ENCODE measurements around the gene DDIT4. TPM values are rescaled to one million over a fixed set of nuclear protein-coding genes. Genes with fewer than 3 reads are reported as not detected.
A peak's percentile ranks its signal among the peaks of the same experiment; 100 is the strongest.
"Not testable (repeated sequence)": the region's sequence is repeated elsewhere in the genome, so short reads cannot be mapped to it uniquely, and the experiment has no call there.

The DDIT4 gene
- total and polyA plus RNA-seq, 2 donors, result 134 to 628 TPM

- H3K4me1 ChIP-seq (ENCODE audit: control insufficient read depth in 2 of 2, insufficient read depth in 2 of 2, low read length in 2 of 2), result peaks cover 50 to 61% of the 10 kb centered on the region in 2 donors
- H3K9me3 ChIP-seq (ENCODE audit: control insufficient read depth in 2 of 2, insufficient read depth in 1 of 2, low read length in 1 of 2), result no peaks in the 10 kb centered on the region
- DNase-seq (ENCODE audit: low read depth in 6 of 9, low spot score in 9 of 9), result no peak
- H3K27ac ChIP-seq (ENCODE audit: low read depth in 1 of 2, low read length in 1 of 2), result peak overlapping the region in 1 of 2 donors; percentile 22
- 73% methylated on average over 5 of the region's 5 CpGs for WGBS
- H3K4me3 ChIP-seq (ENCODE audit: low read length in 2 of 2), result no peak overlapping the region
- peaks cover 0 to 3% of the 10 kb centered on the region in 2 donors for H3K36me3 ChIP-seq (ENCODE audit: control insufficient read depth in 2 of 2, insufficient read depth in 2 of 2, low read length in 1 of 2)
- no peaks in the 10 kb centered on the region for H3K27me3 ChIP-seq (ENCODE audit: control insufficient read depth in 2 of 2, insufficient read depth in 1 of 2, low read length in 1 of 2)
Observed at GRCh38 chr10:72244573-72245038, 29.1 kb upstream of the DDIT4 start.

- peak overlapping the region in 1 of 2 donors; percentile 89 for H3K27ac ChIP-seq (ENCODE audit: low read depth in 1 of 2, low read length in 1 of 2)
- WGBS, result 70% methylated on average over 3 of the region's 3 CpGs
- no peaks in the 10 kb centered on the region for H3K9me3 ChIP-seq (ENCODE audit: control insufficient read depth in 2 of 2, insufficient read depth in 1 of 2, low read length in 1 of 2)
- H3K4me3 ChIP-seq (ENCODE audit: low read length in 2 of 2), result peak overlapping the region in 1 of 2 donors; percentile 9
- H3K36me3 ChIP-seq (ENCODE audit: control insufficient read depth in 2 of 2, insufficient read depth in 2 of 2, low read length in 1 of 2), result no peaks in the 10 kb centered on the region
- no peak for DNase-seq (ENCODE audit: low read depth in 6 of 9, low spot score in 9 of 9)
- no peaks in the 10 kb centered on the region for H3K27me3 ChIP-seq (ENCODE audit: control insufficient read depth in 2 of 2, insufficient read depth in 1 of 2, low read length in 1 of 2)
- peaks cover 63 to 71% of the 10 kb centered on the region in 2 donors for H3K4me1 ChIP-seq (ENCODE audit: control insufficient read depth in 2 of 2, insufficient read depth in 2 of 2, low read length in 2 of 2)
Observed at GRCh38 chr10:72245949-72246525, 27.7 kb upstream of the DDIT4 start.

- WGBS, result 1% methylated on average over 10 of the region's 10 CpGs
- H3K36me3 ChIP-seq (ENCODE audit: control insufficient read depth in 2 of 2, insufficient read depth in 2 of 2, low read length in 1 of 2), result no peaks in the 10 kb centered on the region
- DNase-seq (ENCODE audit: low read depth in 6 of 9, low spot score in 9 of 9), result peak; percentile 71 to 94 (median 86)
- no peaks in the 10 kb centered on the region for H3K27me3 ChIP-seq (ENCODE audit: control insufficient read depth in 2 of 2, insufficient read depth in 1 of 2, low read length in 1 of 2)
- peak overlapping the region; percentile 41 to 46 for H3K4me3 ChIP-seq (ENCODE audit: low read length in 2 of 2)
- no peaks in the 10 kb centered on the region for H3K9me3 ChIP-seq (ENCODE audit: control insufficient read depth in 2 of 2, insufficient read depth in 1 of 2, low read length in 1 of 2)
- H3K27ac ChIP-seq (ENCODE audit: low read depth in 1 of 2, low read length in 1 of 2), result peak overlapping the region; percentile 96 to 99
- peaks cover 71 to 79% of the 10 kb centered on the region in 2 donors for H3K4me1 ChIP-seq (ENCODE audit: control insufficient read depth in 2 of 2, insufficient read depth in 2 of 2, low read length in 2 of 2)
Observed at GRCh38 chr10:72248468-72249151, 25.1 kb upstream of the DDIT4 start.

GRCh38 chr10:72249176-72249862, 24.4 kb upstream of the DDIT4 start:
- not testable (repeated sequence) for H3K9me3 ChIP-seq (ENCODE audit: control insufficient read depth in 2 of 2, insufficient read depth in 1 of 2, low read length in 1 of 2); H3K36me3 ChIP-seq (ENCODE audit: control insufficient read depth in 2 of 2, insufficient read depth in 2 of 2, low read length in 1 of 2); DNase-seq (ENCODE audit: low read depth in 6 of 9, low spot score in 9 of 9); H3K27me3 ChIP-seq (ENCODE audit: control insufficient read depth in 2 of 2, insufficient read depth in 1 of 2, low read length in 1 of 2)
- peak overlapping the region; percentile 3 to 41 for H3K4me3 ChIP-seq (ENCODE audit: low read length in 2 of 2)
- peaks cover 71 to 79% of the 10 kb centered on the region in 2 donors for H3K4me1 ChIP-seq (ENCODE audit: control insufficient read depth in 2 of 2, insufficient read depth in 2 of 2, low read length in 2 of 2)
- H3K27ac ChIP-seq (ENCODE audit: low read depth in 1 of 2, low read length in 1 of 2), result peak overlapping the region; percentile 96 to 99
- WGBS, result 92% methylated on average over 17 of the region's 17 CpGs

- DNase-seq (ENCODE audit: low read depth in 6 of 9, low spot score in 9 of 9), result no peak
- Histone ChIP-seq H3K27ac (ENCODE audit: low read depth in 1 of 2, low read length in 1 of 2) (peak overlapping the region in 1 of 2 donors; percentile 74), H3K36me3 (ENCODE audit: control insufficient read depth in 2 of 2, insufficient read depth in 2 of 2, low read length in 1 of 2) (no peaks in the 10 kb centered on the region), H3K4me1 (ENCODE audit: control insufficient read depth in 2 of 2, insufficient read depth in 2 of 2, low read length in 2 of 2) (peaks cover 70 to 79% of the 10 kb centered on the region in 2 donors), H3K4me3 (ENCODE audit: low read length in 2 of 2) (no peak overlapping the region), H3K9me3 (ENCODE audit: control insufficient read depth in 2 of 2, insufficient read depth in 1 of 2, low read length in 1 of 2) (no peaks in the 10 kb centered on the region), H3K27me3 (ENCODE audit: control insufficient read depth in 2 of 2, insufficient read depth in 1 of 2, low read length in 1 of 2) (no peaks in the 10 kb centered on the region)
- 100% methylated on average over 1 of the region's 1 CpG for WGBS
Observed at GRCh38 chr10:72250666-72251065, 23.1 kb upstream of the DDIT4 start.

- Histone ChIP-seq H3K27me3 (ENCODE audit: control insufficient read depth in 2 of 2, insufficient read depth in 1 of 2, low read length in 1 of 2) (no peaks in the 10 kb centered on the region), H3K9me3 (ENCODE audit: control insufficient read depth in 2 of 2, insufficient read depth in 1 of 2, low read length in 1 of 2) (no peaks in the 10 kb centered on the region), H3K27ac (ENCODE audit: low read depth in 1 of 2, low read length in 1 of 2) (no peak overlapping the region), H3K36me3 (ENCODE audit: control insufficient read depth in 2 of 2, insufficient read depth in 2 of 2, low read length in 1 of 2) (no peaks in the 10 kb centered on the region), H3K4me1 (ENCODE audit: control insufficient read depth in 2 of 2, insufficient read depth in 2 of 2, low read length in 2 of 2) (peaks cover 70 to 80% of the 10 kb centered on the region in 2 donors), H3K4me3 (ENCODE audit: low read length in 2 of 2) (no peak overlapping the region)
- 98% methylated on average over 6 of the region's 6 CpGs for WGBS
- no peak for DNase-seq (ENCODE audit: low read depth in 6 of 9, low spot score in 9 of 9)
Observed at GRCh38 chr10:72251635-72252034, 22.1 kb upstream of the DDIT4 start.

- H3K27me3 ChIP-seq (ENCODE audit: control insufficient read depth in 2 of 2, insufficient read depth in 1 of 2, low read length in 1 of 2), result no peaks in the 10 kb centered on the region
- H3K4me1 ChIP-seq (ENCODE audit: control insufficient read depth in 2 of 2, insufficient read depth in 2 of 2, low read length in 2 of 2), result peaks cover 68 to 74% of the 10 kb centered on the region in 2 donors
- H3K9me3 ChIP-seq (ENCODE audit: control insufficient read depth in 2 of 2, insufficient read depth in 1 of 2, low read length in 1 of 2), result no peaks in the 10 kb centered on the region
- H3K27ac ChIP-seq (ENCODE audit: low read depth in 1 of 2, low read length in 1 of 2), result peak overlapping the region in 1 of 2 donors; percentile 32
- no peak overlapping the region for H3K4me3 ChIP-seq (ENCODE audit: low read length in 2 of 2)
- H3K36me3 ChIP-seq (ENCODE audit: control insufficient read depth in 2 of 2, insufficient read depth in 2 of 2, low read length in 1 of 2), result no peaks in the 10 kb centered on the region
- no peak for DNase-seq (ENCODE audit: low read depth in 6 of 9, low spot score in 9 of 9)
- WGBS, result 88% methylated on average over 3 of the region's 3 CpGs
Observed at GRCh38 chr10:72252972-72253371, 20.8 kb upstream of the DDIT4 start.

GRCh38 chr10:72253578-72253977, 20.1 kb upstream of the DDIT4 start:
- no peaks in the 10 kb centered on the region for H3K36me3 ChIP-seq (ENCODE audit: control insufficient read depth in 2 of 2, insufficient read depth in 2 of 2, low read length in 1 of 2)
- WGBS, result 98% methylated on average over 7 of the region's 7 CpGs
- peak overlapping the region in 1 of 2 donors; percentile 93 for H3K27ac ChIP-seq (ENCODE audit: low read depth in 1 of 2, low read length in 1 of 2)
- DNase-seq (ENCODE audit: low read depth in 6 of 9, low spot score in 9 of 9), result no peak
- no peaks in the 10 kb centered on the region for H3K27me3 ChIP-seq (ENCODE audit: control insufficient read depth in 2 of 2, insufficient read depth in 1 of 2, low read length in 1 of 2)
- no peaks in the 10 kb centered on the region for H3K9me3 ChIP-seq (ENCODE audit: control insufficient read depth in 2 of 2, insufficient read depth in 1 of 2, low read length in 1 of 2)
- peaks cover 68 to 70% of the 10 kb centered on the region in 2 donors for H3K4me1 ChIP-seq (ENCODE audit: control insufficient read depth in 2 of 2, insufficient read depth in 2 of 2, low read length in 2 of 2)
- no peak overlapping the region for H3K4me3 ChIP-seq (ENCODE audit: low read length in 2 of 2)

Data from thymus (tissue), 11 donors.